OCI-LY1 (cell line): ENCODE results near the gene CCT3.

Source experiments
- H2AFZ ChIP-seq: fragments of 200-600 bp; sonication (generic), shearing (Covaris generic); 2 replicates; pipeline ENCODE4 v1.6.0; 2014; ENCODE audit warnings: antibody characterized with exemption, mild to moderate bottlenecking, low read length
- H3F3A ChIP-seq: fragments of 200-600 bp; sonication (generic), shearing (Covaris generic); 2 replicates; pipeline ENCODE4 v1.6.0; 2014; ENCODE audit warnings: mild to moderate bottlenecking, antibody characterized with exemption, low read length, moderate library complexity; ENCODE audit not compliant: insufficient read depth
- H3K27ac ChIP-seq: fragments of 200-600 bp; sonication (generic); 2 replicates; pipeline ENCODE4 v1.5.1; 2014; ENCODE audit warnings: low read length, mixed run types, mild to moderate bottlenecking, low read depth; ENCODE audit not compliant: poor library complexity, severe bottlenecking
- H3K27me3 ChIP-seq: fragments of 200-600 bp; sonication (generic); 2 replicates; pipeline ENCODE4 v1.6.0; 2014; ENCODE audit warnings: antibody characterized with exemption, mild to moderate bottlenecking, low read length, moderate library complexity; ENCODE audit not compliant: insufficient read depth
- H3K36me3 ChIP-seq: fragments of 200-600 bp; sonication (generic); 2 replicates; pipeline ENCODE4 v1.6.1; 2014; ENCODE audit warnings: mild to moderate bottlenecking, antibody characterized with exemption, low read length, moderate library complexity, mixed read lengths; ENCODE audit not compliant: insufficient read depth
- H3K4me1 ChIP-seq: fragments of 200-600 bp; sonication (generic); 2 replicates; pipeline ENCODE4 v1.5.1; 2014; ENCODE audit warnings: mild to moderate bottlenecking, low read length, moderate library complexity; ENCODE audit not compliant: insufficient read depth, severe bottlenecking
- H3K4me2 ChIP-seq: fragments of 200-600 bp; sonication (generic), shearing (Covaris generic); 2 replicates; pipeline ENCODE4 v1.6.1; 2014; ENCODE audit warnings: low read length
- H3K4me3 ChIP-seq: fragments of 200-600 bp; sonication (generic); 2 replicates; pipeline ENCODE4 v1.5.1; 2014; ENCODE audit warnings: low read length, low read depth, mild to moderate bottlenecking, mixed read lengths; ENCODE audit not compliant: poor library complexity, severe bottlenecking
- H3K79me2 ChIP-seq: fragments of 200-600 bp; shearing (Covaris generic); 2 replicates; pipeline ENCODE4 v1.6.1; 2016; ENCODE audit warnings: mixed run types, low read length, mixed read lengths; ENCODE audit not compliant: insufficient read depth
- H3K9ac ChIP-seq: fragments of 200-600 bp; sonication (generic), shearing (Covaris generic); 2 replicates; pipeline ENCODE4 v1.6.1; 2014; ENCODE audit warnings: mild to moderate bottlenecking, low read length, mixed read lengths
- H3K9me2 ChIP-seq: fragments of 200-600 bp; sonication (generic), shearing (Covaris generic); 2 replicates; pipeline ENCODE4 v1.6.1; 2014; ENCODE audit warnings: low read depth, mild to moderate bottlenecking, low read length, mixed read lengths
- H3K9me3 ChIP-seq: fragments of 200-600 bp; shearing (Covaris generic); 2 replicates; pipeline ENCODE4 v1.6.1; 2014; ENCODE audit warnings: low read length, mixed read lengths
- H4K20me1 ChIP-seq: fragments of 200-600 bp; sonication (generic), shearing (Covaris generic); 2 replicates; pipeline ENCODE4 v1.6.0; 2016; ENCODE audit warnings: mild to moderate bottlenecking, low read length; ENCODE audit not compliant: insufficient read depth
- EZH2 ChIP-seq: fragments of 200-600 bp; sonication (generic), shearing (Covaris generic); IDR thresholded peaks from 2 replicates; pipeline ENCODE4 v1.8.0; 2017; ENCODE audit warnings: borderline replicate concordance, mixed run types, mild to moderate bottlenecking, antibody characterized with exemption, low read length, moderate library complexity, mixed read lengths
- TF ChIP-seq, protein P1 (sequence below): fragments of 200-600 bp; sonication (generic), shearing (Covaris generic); IDR thresholded peaks from 2 replicates; pipeline ENCODE4 v1.5.1; 2017; ENCODE audit warnings: mild to moderate bottlenecking, antibody characterized with exemption, low read length, moderate library complexity, mixed read lengths

The CCT3 gene

DNA sequence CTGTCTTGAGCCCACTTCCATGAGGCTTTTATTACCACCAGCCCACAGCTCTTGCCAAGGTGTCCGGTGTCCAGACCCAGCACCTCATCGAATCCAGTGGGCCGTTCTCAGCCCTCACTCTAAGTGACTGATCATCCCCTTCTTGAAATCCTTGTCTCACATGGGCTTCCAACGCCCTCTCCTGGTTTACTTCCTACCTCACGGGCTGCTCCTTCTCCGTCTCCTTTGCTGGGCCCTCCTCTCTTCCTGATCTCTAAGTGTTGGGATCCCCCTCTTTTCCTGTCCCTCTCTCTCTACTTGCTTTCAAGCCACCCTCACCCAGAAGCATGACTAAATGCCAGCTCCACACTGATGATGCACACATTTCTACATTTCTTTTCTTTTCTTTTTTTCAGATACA lies 21.9 kb upstream of the CCT3 start:
- Histone ChIP-seq H4K20me1 (no peaks in the 10 kb centered on the region), H3K4me2 (no peak overlapping the region), H2AFZ (no peak overlapping the region), H3K79me2 (no peaks in the 10 kb centered on the region), H3K9me3 (no peaks in the 10 kb centered on the region), H3K27me3 (no peaks in the 10 kb centered on the region), H3K9me2 (no peaks in the 10 kb centered on the region), H3K9ac (no peak overlapping the region), H3K36me3 (no peaks in the 10 kb centered on the region), H3K4me1 (peaks cover 5% of the 10 kb centered on the region), H3K27ac (no peak overlapping the region), H3K4me3 (no peak overlapping the region), H3F3A (no peaks in the 10 kb centered on the region)
- TF ChIP-seq, protein P1, sequence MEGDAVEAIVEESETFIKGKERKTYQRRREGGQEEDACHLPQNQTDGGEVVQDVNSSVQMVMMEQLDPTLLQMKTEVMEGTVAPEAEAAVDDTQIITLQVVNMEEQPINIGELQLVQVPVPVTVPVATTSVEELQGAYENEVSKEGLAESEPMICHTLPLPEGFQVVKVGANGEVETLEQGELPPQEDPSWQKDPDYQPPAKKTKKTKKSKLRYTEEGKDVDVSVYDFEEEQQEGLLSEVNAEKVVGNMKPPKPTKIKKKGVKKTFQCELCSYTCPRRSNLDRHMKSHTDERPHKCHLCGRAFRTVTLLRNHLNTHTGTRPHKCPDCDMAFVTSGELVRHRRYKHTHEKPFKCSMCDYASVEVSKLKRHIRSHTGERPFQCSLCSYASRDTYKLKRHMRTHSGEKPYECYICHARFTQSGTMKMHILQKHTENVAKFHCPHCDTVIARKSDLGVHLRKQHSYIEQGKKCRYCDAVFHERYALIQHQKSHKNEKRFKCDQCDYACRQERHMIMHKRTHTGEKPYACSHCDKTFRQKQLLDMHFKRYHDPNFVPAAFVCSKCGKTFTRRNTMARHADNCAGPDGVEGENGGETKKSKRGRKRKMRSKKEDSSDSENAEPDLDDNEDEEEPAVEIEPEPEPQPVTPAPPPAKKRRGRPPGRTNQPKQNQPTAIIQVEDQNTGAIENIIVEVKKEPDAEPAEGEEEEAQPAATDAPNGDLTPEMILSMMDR = no peak
- no peak for TF ChIP-seq EZH2

DNA sequence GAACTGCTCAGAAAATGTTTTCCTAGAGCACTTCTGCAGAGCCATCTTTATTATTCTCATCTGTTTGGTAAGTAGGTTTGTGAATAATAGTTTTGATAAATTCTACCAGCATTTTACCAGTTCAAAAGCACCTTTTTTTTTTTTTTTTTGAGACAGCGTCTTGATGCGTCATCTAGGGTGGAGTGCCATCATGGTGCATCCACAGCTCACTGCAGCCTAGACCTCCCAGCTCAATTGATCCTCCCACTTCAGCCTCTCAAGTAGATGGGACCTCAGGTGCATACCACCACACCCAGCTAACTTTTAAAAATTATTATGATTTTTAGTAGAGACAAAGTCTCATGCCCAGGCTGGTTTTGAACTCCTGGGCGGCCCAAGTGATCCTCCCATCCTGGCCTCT lies 21.2 kb upstream of the CCT3 start:
- Histone ChIP-seq H3K9ac (no peak overlapping the region), H3K4me1 (peaks cover 5% of the 10 kb centered on the region), H3K27me3 (no peaks in the 10 kb centered on the region), H4K20me1 (no peaks in the 10 kb centered on the region), H3K4me3 (no peak overlapping the region), H3K4me2 (no peak overlapping the region), H3K9me2 (no peaks in the 10 kb centered on the region), H3K27ac (no peak overlapping the region), H3K36me3 (no peaks in the 10 kb centered on the region), H3K9me3 (no peaks in the 10 kb centered on the region), H2AFZ (no peak overlapping the region), H3K79me2 (no peaks in the 10 kb centered on the region), H3F3A (no peaks in the 10 kb centered on the region)
- TF ChIP-seq, protein P1 = no peak

DNA sequence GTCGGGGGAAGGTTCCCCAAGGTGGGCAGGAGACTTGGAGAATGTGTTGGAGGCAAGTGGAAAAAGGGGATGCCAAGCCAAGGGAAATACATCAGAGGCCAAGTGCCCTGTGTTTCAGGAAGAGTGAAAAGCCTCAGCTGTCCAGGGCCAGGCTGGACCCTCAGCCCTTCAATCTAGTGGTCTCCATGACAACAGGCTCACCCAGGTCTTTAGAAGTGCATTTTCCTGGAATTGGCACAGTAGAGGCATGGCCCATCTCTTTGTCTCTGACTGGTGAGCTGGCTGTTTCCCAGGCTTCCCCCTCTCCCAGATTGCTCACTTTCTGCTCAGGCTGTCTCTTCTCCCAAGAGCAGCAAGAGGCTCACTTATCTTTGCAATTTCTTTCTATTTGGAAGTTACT lies 20.5 kb upstream of the CCT3 start:
- no peaks in the 10 kb centered on the region for H3F3A ChIP-seq
- no peak overlapping the region for H2AFZ ChIP-seq
- H3K9ac ChIP-seq = no peak overlapping the region
- no peak overlapping the region for H3K27ac ChIP-seq
- TF ChIP-seq EZH2 = no peak
- no peaks in the 10 kb centered on the region for H3K9me3 ChIP-seq
- H3K4me2 ChIP-seq = no peak overlapping the region
- H3K36me3 ChIP-seq = no peaks in the 10 kb centered on the region
- H3K4me1 ChIP-seq = peaks cover 5% of the 10 kb centered on the region
- H4K20me1 ChIP-seq = no peaks in the 10 kb centered on the region
- no peaks in the 10 kb centered on the region for H3K9me2 ChIP-seq
- no peaks in the 10 kb centered on the region for H3K79me2 ChIP-seq
- H3K27me3 ChIP-seq = no peaks in the 10 kb centered on the region
- no peak overlapping the region for H3K4me3 ChIP-seq

DNA sequence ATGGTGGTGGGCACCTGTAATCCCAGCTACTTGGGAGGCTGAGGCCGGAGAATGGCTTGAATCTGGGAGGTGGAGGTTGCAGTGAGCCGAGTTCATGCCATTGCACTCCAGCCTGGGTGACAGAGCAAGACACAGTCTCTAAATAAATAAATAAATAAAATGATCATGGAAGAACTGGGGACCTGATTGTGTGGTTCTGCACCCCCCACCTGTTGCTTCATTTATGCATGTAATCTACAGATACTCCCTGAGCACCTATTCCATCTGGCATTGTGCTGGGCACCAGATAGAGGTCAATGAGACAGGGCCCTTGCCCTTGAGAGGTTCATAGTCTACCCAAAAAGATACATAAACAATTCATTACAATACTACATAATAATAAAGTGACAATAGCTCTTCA lies 19.9 kb upstream of the CCT3 start:
- Histone ChIP-seq H3K9me2 (no peaks in the 10 kb centered on the region), H4K20me1 (no peaks in the 10 kb centered on the region), H3K27ac (no peak overlapping the region), H3K4me2 (no peak overlapping the region), H3K9me3 (no peaks in the 10 kb centered on the region), H3K27me3 (no peaks in the 10 kb centered on the region), H3K4me1 (peaks cover 5% of the 10 kb centered on the region), H2AFZ (no peak overlapping the region), H3K79me2 (no peaks in the 10 kb centered on the region), H3F3A (no peaks in the 10 kb centered on the region), H3K36me3 (no peaks in the 10 kb centered on the region), H3K4me3 (no peak overlapping the region), H3K9ac (no peak overlapping the region)
- no peak for TF ChIP-seq EZH2
- TF ChIP-seq, protein P1 = no peak
